ENCODE results near the gene XPO4. TPM values are rescaled to one million over a fixed set of nuclear protein-coding genes. Genes with fewer than 3 reads are reported as not detected.

Gene XPO4
- total RNA-seq, 1 experiment from 2014 or later = 16.2 TPM

DNA sequence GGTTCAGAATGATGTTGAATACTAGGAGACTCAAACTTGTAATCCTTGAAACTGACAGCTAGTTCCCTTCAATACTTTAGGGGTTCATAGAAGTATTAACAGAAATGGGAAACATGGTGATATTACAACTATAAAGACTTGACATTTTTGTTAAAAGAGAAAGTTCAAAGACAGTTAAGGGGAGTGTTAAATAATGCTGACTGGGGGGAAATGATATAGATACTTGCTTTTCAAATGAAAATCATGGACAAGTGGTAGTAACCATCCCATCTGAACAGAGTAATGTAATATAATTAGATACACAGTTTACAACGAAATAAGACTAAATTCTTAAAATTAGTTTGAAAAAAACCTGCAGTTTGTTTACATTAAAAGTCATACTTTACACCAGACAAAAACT lies 122.2 kb downstream of the XPO4 start:
- Histone ChIP-seq H3K27ac (ENCODE audit: low read length) (no peak overlapping the region), H3K36me3 (ENCODE audit: control insufficient read depth, insufficient read depth, low read length) (no peaks in the 10 kb centered on the region; the same call in 1 of the 2 replicates), H3K9me3 (ENCODE audit: control insufficient read depth, insufficient read depth, low read depth, low read length) (no peaks in the 10 kb centered on the region), H3K27me3 (ENCODE audit: control insufficient read depth, insufficient read depth, low read length) (no peaks in the 10 kb centered on the region), H3K4me3 (ENCODE audit: low read depth in 2 of 2, low read length in 2 of 2) (no peak overlapping the region), H3K4me1 (ENCODE audit: control insufficient read depth, insufficient read depth, low read length) (no peaks in the 10 kb centered on the region)
- BruUV-seq (replicated peaks) = no TSS peak
- in situ Hi-C loops (cut with HindIII; ENCODE audit: low pct_unique_long_range_greater_than_20kb, low sequenced_read_pairs) (no loop called here), intact Hi-C loops (cut with micrococcal nuclease; ENCODE audit: unreplicated experiment) (no loop called here)
- CTCF ChIA-PET = no interaction called here
- DNase-seq (ENCODE audit: low read depth, low spot score) (no peak), ATAC-seq (no peak)
- POLR2A ChIA-PET = no interaction called here
- TF ChIP-seq TCF7L2 (IDR thresholded peaks at IDR 0.05; ENCODE audit: low read depth, low read length) (no peak), POLR2AphosphoS5 (IDR thresholded peaks at IDR 0.05; ENCODE audit: low read depth, low read length) (no peak), SIN3A (IDR thresholded peaks at IDR 0.05; ENCODE audit: borderline replicate concordance, insufficient read depth, low read depth, low read length) (no peak)
- TF ChIP-seq, protein P1, sequence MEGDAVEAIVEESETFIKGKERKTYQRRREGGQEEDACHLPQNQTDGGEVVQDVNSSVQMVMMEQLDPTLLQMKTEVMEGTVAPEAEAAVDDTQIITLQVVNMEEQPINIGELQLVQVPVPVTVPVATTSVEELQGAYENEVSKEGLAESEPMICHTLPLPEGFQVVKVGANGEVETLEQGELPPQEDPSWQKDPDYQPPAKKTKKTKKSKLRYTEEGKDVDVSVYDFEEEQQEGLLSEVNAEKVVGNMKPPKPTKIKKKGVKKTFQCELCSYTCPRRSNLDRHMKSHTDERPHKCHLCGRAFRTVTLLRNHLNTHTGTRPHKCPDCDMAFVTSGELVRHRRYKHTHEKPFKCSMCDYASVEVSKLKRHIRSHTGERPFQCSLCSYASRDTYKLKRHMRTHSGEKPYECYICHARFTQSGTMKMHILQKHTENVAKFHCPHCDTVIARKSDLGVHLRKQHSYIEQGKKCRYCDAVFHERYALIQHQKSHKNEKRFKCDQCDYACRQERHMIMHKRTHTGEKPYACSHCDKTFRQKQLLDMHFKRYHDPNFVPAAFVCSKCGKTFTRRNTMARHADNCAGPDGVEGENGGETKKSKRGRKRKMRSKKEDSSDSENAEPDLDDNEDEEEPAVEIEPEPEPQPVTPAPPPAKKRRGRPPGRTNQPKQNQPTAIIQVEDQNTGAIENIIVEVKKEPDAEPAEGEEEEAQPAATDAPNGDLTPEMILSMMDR (IDR thresholded peaks at IDR 0.05) = no peak

DNA sequence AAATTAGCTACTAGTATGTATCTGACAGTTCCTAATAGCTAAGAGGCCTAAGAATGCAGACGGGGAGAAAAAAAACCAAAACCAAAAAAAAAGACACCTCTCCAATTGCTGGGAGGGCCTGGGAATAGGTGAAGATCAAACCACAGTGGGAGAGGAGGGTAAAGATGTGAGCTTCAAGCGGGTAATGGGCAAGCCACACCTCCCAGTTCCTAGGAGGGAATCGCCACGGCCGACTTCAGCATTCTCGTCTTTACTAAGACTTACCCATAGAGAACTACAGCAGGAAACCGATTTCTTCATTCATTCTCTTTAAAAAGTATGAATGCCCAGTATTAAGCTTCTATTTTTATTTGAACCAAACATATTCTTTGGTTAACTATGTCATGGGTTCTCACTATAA lies 123.1 kb downstream of the XPO4 start:
- ChIA-PET CTCF (no interaction called here), POLR2A (no interaction called here)
- Histone ChIP-seq H3K4me3 (ENCODE audit: low read depth in 2 of 2, low read length in 2 of 2) (no peak overlapping the region), H3K36me3 (ENCODE audit: control insufficient read depth, insufficient read depth, low read length) (no peaks in the 10 kb centered on the region; the same call in 1 of the 2 replicates), H3K27ac (ENCODE audit: low read length) (no peak overlapping the region), H3K27me3 (ENCODE audit: control insufficient read depth, insufficient read depth, low read length) (no peaks in the 10 kb centered on the region), H3K9me3 (ENCODE audit: control insufficient read depth, insufficient read depth, low read depth, low read length) (no peaks in the 10 kb centered on the region), H3K4me1 (ENCODE audit: control insufficient read depth, insufficient read depth, low read length) (no peaks in the 10 kb centered on the region)
- TF ChIP-seq TCF7L2 (IDR thresholded peaks at IDR 0.05; ENCODE audit: low read depth, low read length) (no peak), SIN3A (IDR thresholded peaks at IDR 0.05; ENCODE audit: borderline replicate concordance, insufficient read depth, low read depth, low read length) (no peak), POLR2AphosphoS5 (IDR thresholded peaks at IDR 0.05; ENCODE audit: low read depth, low read length) (no peak)
- TF ChIP-seq, protein P2, sequence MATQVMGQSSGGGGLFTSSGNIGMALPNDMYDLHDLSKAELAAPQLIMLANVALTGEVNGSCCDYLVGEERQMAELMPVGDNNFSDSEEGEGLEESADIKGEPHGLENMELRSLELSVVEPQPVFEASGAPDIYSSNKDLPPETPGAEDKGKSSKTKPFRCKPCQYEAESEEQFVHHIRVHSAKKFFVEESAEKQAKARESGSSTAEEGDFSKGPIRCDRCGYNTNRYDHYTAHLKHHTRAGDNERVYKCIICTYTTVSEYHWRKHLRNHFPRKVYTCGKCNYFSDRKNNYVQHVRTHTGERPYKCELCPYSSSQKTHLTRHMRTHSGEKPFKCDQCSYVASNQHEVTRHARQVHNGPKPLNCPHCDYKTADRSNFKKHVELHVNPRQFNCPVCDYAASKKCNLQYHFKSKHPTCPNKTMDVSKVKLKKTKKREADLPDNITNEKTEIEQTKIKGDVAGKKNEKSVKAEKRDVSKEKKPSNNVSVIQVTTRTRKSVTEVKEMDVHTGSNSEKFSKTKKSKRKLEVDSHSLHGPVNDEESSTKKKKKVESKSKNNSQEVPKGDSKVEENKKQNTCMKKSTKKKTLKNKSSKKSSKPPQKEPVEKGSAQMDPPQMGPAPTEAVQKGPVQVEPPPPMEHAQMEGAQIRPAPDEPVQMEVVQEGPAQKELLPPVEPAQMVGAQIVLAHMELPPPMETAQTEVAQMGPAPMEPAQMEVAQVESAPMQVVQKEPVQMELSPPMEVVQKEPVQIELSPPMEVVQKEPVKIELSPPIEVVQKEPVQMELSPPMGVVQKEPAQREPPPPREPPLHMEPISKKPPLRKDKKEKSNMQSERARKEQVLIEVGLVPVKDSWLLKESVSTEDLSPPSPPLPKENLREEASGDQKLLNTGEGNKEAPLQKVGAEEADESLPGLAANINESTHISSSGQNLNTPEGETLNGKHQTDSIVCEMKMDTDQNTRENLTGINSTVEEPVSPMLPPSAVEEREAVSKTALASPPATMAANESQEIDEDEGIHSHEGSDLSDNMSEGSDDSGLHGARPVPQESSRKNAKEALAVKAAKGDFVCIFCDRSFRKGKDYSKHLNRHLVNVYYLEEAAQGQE (IDR thresholded peaks at IDR 0.05; ENCODE audit: insufficient read depth in 1 of 2, low read depth in 2 of 2, low read length in 1 of 2) = no peak
- TF ChIP-seq, protein P1 (IDR thresholded peaks at IDR 0.05) = no peak
- ATAC-seq = no peak
- BruUV-seq (replicated peaks) = no TSS peak
- intact Hi-C loops (cut with micrococcal nuclease; ENCODE audit: unreplicated experiment) = loop anchor here (10.0 kb wide), 1 partner anchor 285 kb away; no protein-coding TSS in a partner anchor
- no peak for DNase-seq (ENCODE audit: low read depth, low spot score)
- in situ Hi-C loops (cut with HindIII; ENCODE audit: low pct_unique_long_range_greater_than_20kb, low sequenced_read_pairs) = no loop called here

All from Panc1 (cell line).